ENCODE data around the gene GH2. TPM values are rescaled to one million over a fixed set of nuclear protein-coding genes. Genes with fewer than 3 reads are reported as not detected.
"Not testable (repeated sequence)": the region's sequence is repeated elsewhere in the genome, so short reads cannot be mapped to it uniquely, and the experiment has no call there.

The GH2 gene
- total RNA-seq, 1 experiment from 2014 or later: not detected

- no peaks in the 10 kb centered on the region for H3K9me3 ChIP-seq (ENCODE audit: low read length)
- H3K4me2 ChIP-seq (ENCODE audit: low read length): no peak overlapping the region
- ChIA-PET CTCF (no interaction called here), POLR2A (ENCODE audit: unreplicated experiment) (no interaction called here)
- H3K27me3 ChIP-seq (ENCODE audit: low read length): no peaks in the 10 kb centered on the region
- no peaks in the 10 kb centered on the region for H3K9me2 ChIP-seq (replicated peaks; ENCODE audit: low read length)
- no peak overlapping the region for H2AFZ ChIP-seq (ENCODE audit: low read length)
- H3K79me2 ChIP-seq (ENCODE audit: low read length): no peaks in the 10 kb centered on the region
- H3K4me3 ChIP-seq (ENCODE audit: low read length): no peak overlapping the region
- no TSS peak for BruUV-seq (replicated peaks)
- TF ChIP-seq EZH2phosphoT487 (IDR thresholded peaks at IDR 0.05; ENCODE audit: borderline replicate concordance, low read length) (no peak), CTCF (conservative IDR thresholded peaks at IDR 0.05; ENCODE audit: low read depth, low read length) (no peak), EZH2 (IDR thresholded peaks at IDR 0.05; ENCODE audit: low read length, unreplicated experiment) (no peak)
- no peaks in the 10 kb centered on the region for H3F3A ChIP-seq (ENCODE audit: low read length, unreplicated experiment)
- intact Hi-C loops (cut with micrococcal nuclease): no loop called here
- ATAC-seq (no peak), DNase-seq (no peak)
- no peaks in the 10 kb centered on the region for H3K36me3 ChIP-seq (ENCODE audit: low read depth, low read length)
- no peaks in the 10 kb centered on the region for H3K4me1 ChIP-seq (ENCODE audit: insufficient read depth, low read length)
- H3K9ac ChIP-seq (ENCODE audit: low read length): no peak overlapping the region
- H4K20me1 ChIP-seq (ENCODE audit: low read length): no peaks in the 10 kb centered on the region
- H3K27ac ChIP-seq (ENCODE audit: low read length): no peak overlapping the region
Measured at GRCh38 chr17:63925615-63926014, 43.9 kb upstream of the GH2 start.

- H3K27me3 ChIP-seq (ENCODE audit: low read length); intact Hi-C loops (cut with micrococcal nuclease); POLR2A ChIA-PET (ENCODE audit: unreplicated experiment); H4K20me1 ChIP-seq (ENCODE audit: low read length); DNase-seq; H3K9me2 ChIP-seq (replicated peaks; ENCODE audit: low read length); CTCF ChIA-PET; H3K27ac ChIP-seq (ENCODE audit: low read length); H3K4me2 ChIP-seq (ENCODE audit: low read length); H3K4me3 ChIP-seq (ENCODE audit: low read length); H3K36me3 ChIP-seq (ENCODE audit: low read depth, low read length); H3K9me3 ChIP-seq (ENCODE audit: low read length); H2AFZ ChIP-seq (ENCODE audit: low read length); ATAC-seq; H3K79me2 ChIP-seq (ENCODE audit: low read length); H3K9ac ChIP-seq (ENCODE audit: low read length); H3K4me1 ChIP-seq (ENCODE audit: insufficient read depth, low read length); BruUV-seq (replicated peaks); H3F3A ChIP-seq (ENCODE audit: low read length, unreplicated experiment): not testable (repeated sequence)
Measured at GRCh38 chr17:63922402-63922801, 40.7 kb upstream of the GH2 start.

GRCh38 chr17:63920779-63921178 lies 39.0 kb upstream of the GH2 start:
- H3K4me2 ChIP-seq (ENCODE audit: low read length); ATAC-seq; H3F3A ChIP-seq (ENCODE audit: low read length, unreplicated experiment); intact Hi-C loops (cut with micrococcal nuclease); H4K20me1 ChIP-seq (ENCODE audit: low read length); DNase-seq; H3K4me3 ChIP-seq (ENCODE audit: low read length); H3K27ac ChIP-seq (ENCODE audit: low read length); H2AFZ ChIP-seq (ENCODE audit: low read length); H3K9me3 ChIP-seq (ENCODE audit: low read length); BruUV-seq (replicated peaks); H3K27me3 ChIP-seq (ENCODE audit: low read length); H3K4me1 ChIP-seq (ENCODE audit: insufficient read depth, low read length); H3K9me2 ChIP-seq (replicated peaks; ENCODE audit: low read length); H3K79me2 ChIP-seq (ENCODE audit: low read length); H3K9ac ChIP-seq (ENCODE audit: low read length); POLR2A ChIA-PET (ENCODE audit: unreplicated experiment); H3K36me3 ChIP-seq (ENCODE audit: low read depth, low read length): not testable (repeated sequence)
- CTCF ChIA-PET: interaction anchor here (3.2 kb wide), 1 partner anchor 30 kb away, joined by 22 read pairs; no protein-coding TSS in a partner anchor

GRCh38 chr17:63920050-63920449 lies 38.3 kb upstream of the GH2 start:
- H4K20me1 ChIP-seq (ENCODE audit: low read length); H3K9ac ChIP-seq (ENCODE audit: low read length); ATAC-seq; H3K36me3 ChIP-seq (ENCODE audit: low read depth, low read length); H3K9me3 ChIP-seq (ENCODE audit: low read length); H3K4me1 ChIP-seq (ENCODE audit: insufficient read depth, low read length); H3K4me3 ChIP-seq (ENCODE audit: low read length); H2AFZ ChIP-seq (ENCODE audit: low read length); DNase-seq; POLR2A ChIA-PET (ENCODE audit: unreplicated experiment); intact Hi-C loops (cut with micrococcal nuclease); H3F3A ChIP-seq (ENCODE audit: low read length, unreplicated experiment); H3K9me2 ChIP-seq (replicated peaks; ENCODE audit: low read length); H3K79me2 ChIP-seq (ENCODE audit: low read length); BruUV-seq (replicated peaks); H3K4me2 ChIP-seq (ENCODE audit: low read length); H3K27ac ChIP-seq (ENCODE audit: low read length): not testable (repeated sequence)
- peaks cover 14% of the 10 kb centered on the region; the same call in 1 of the 2 replicates for H3K27me3 ChIP-seq (ENCODE audit: low read length)
- CTCF ChIA-PET: interaction anchor here (0.6 to 3.2 kb wide), 11 partner anchors 10 to 213 kb away, joined by 3 to 33 read pairs (median 4); no protein-coding TSS in a partner anchor
